HEK293 (cell line): ENCODE data around the gene ZNF17.
A peak's percentile ranks its signal among the peaks of the same experiment; 100 is the strongest.

Experiments
- GFI1B ChIP-seq: fragments of 450-650 bp; formaldehyde crosslinking; IDR thresholded peaks from 2 replicates; pipeline ENCODE4 v1.5.1; 2016; ENCODE audit warnings: missing biosample characterization, missing genetic modification characterization
- GLIS1 ChIP-seq: fragments of 450-650 bp; formaldehyde crosslinking; IDR thresholded peaks from 2 replicates; pipeline ENCODE4 v1.5.1; 2016; ENCODE audit warnings: missing biosample characterization, missing genetic modification characterization
- INSM2 ChIP-seq: fragments of 450-650 bp; formaldehyde crosslinking; IDR thresholded peaks from 2 replicates; pipeline ENCODE4 v1.5.1; 2016; ENCODE audit warnings: missing biosample characterization, missing genetic modification characterization
- KLF8 ChIP-seq: fragments of 450-650 bp; formaldehyde crosslinking; IDR thresholded peaks from 2 replicates; pipeline ENCODE4 v1.5.1; 2016; ENCODE audit warnings: missing biosample characterization, missing genetic modification characterization
- OSR2 ChIP-seq: fragments of 450-650 bp; formaldehyde crosslinking; IDR thresholded peaks from 2 replicates; pipeline ENCODE4 v1.5.1; 2016; ENCODE audit warnings: missing biosample characterization, missing genetic modification characterization
- ZBTB1 ChIP-seq: fragments of 450-650 bp; formaldehyde crosslinking; IDR thresholded peaks from 2 replicates; pipeline ENCODE4 v1.5.1; 2016; ENCODE audit warnings: missing biosample characterization, missing genetic modification characterization
- ZNF133 ChIP-seq: fragments of 450-650 bp; formaldehyde crosslinking; IDR thresholded peaks from 2 replicates; pipeline ENCODE4 v1.5.1; 2016; ENCODE audit warnings: missing biosample characterization, missing genetic modification characterization
- ZNF2 ChIP-seq: fragments of 450-650 bp; formaldehyde crosslinking; IDR thresholded peaks from 2 replicates; pipeline ENCODE4 v1.5.1; 2016; ENCODE audit warnings: missing biosample characterization, missing genetic modification characterization
- ZNF239 ChIP-seq: fragments of 450-650 bp; formaldehyde crosslinking; IDR thresholded peaks from 2 replicates; pipeline ENCODE4 v1.5.1; 2016; ENCODE audit warnings: missing biosample characterization, missing genetic modification characterization
- ZNF26 ChIP-seq: fragments of 450-650 bp; formaldehyde crosslinking; IDR thresholded peaks from 2 replicates; pipeline ENCODE4 v1.5.1; 2016; ENCODE audit warnings: missing biosample characterization, missing genetic modification characterization
- ZNF311 ChIP-seq: fragments of 450-650 bp; formaldehyde crosslinking; IDR thresholded peaks from 2 replicates; pipeline ENCODE4 v1.5.1; 2017; ENCODE audit warnings: missing biosample characterization, missing genetic modification characterization, borderline replicate concordance
- ZNF324 ChIP-seq: fragments of 450-650 bp; formaldehyde crosslinking; IDR thresholded peaks from 2 replicates; pipeline ENCODE4 v1.5.1; 2016; ENCODE audit warnings: missing biosample characterization, missing genetic modification characterization
- ZNF404 ChIP-seq: fragments of 450-650 bp; formaldehyde crosslinking; IDR thresholded peaks from 2 replicates; pipeline ENCODE4 v1.5.1; 2017; ENCODE audit warnings: missing biosample characterization, missing genetic modification characterization
- ZNF513 ChIP-seq: fragments of 450-650 bp; IDR thresholded peaks from 2 replicates; pipeline ENCODE4 v1.5.1; 2018; ENCODE audit warnings: missing biosample characterization, missing genetic modification characterization
- ZNF530 ChIP-seq: fragments of 450-650 bp; formaldehyde crosslinking; IDR thresholded peaks from 2 replicates; pipeline ENCODE4 v1.5.1; 2016; ENCODE audit warnings: low read depth, missing biosample characterization, missing genetic modification characterization
- ZNF571 ChIP-seq: fragments of 450-650 bp; formaldehyde crosslinking; IDR thresholded peaks from 2 replicates; pipeline ENCODE4 v1.5.0; 2017; ENCODE audit warnings: missing biosample characterization, missing genetic modification characterization
- ZNF580 ChIP-seq: fragments of 450-650 bp; formaldehyde crosslinking; IDR thresholded peaks from 2 replicates; pipeline ENCODE4 v1.5.1; 2016; ENCODE audit warnings: missing biosample characterization, missing genetic modification characterization
- ZNF585B ChIP-seq: fragments of 450-650 bp; formaldehyde crosslinking; IDR thresholded peaks from 2 replicates; pipeline ENCODE4 v1.5.1; 2016; ENCODE audit warnings: missing biosample characterization, missing genetic modification characterization
- ZNF629 ChIP-seq: fragments of 450-650 bp; formaldehyde crosslinking; IDR thresholded peaks from 2 replicates; pipeline ENCODE4 v1.5.1; 2017; ENCODE audit warnings: missing biosample characterization, missing genetic modification characterization
- ZNF670 ChIP-seq: fragments of 450-650 bp; formaldehyde crosslinking; IDR thresholded peaks from 2 replicates; pipeline ENCODE4 v1.5.1; 2016; ENCODE audit warnings: missing biosample characterization, missing genetic modification characterization, low read depth
- ZNF677 ChIP-seq: fragments of 450-650 bp; IDR thresholded peaks from 2 replicates; pipeline ENCODE4 v1.5.0; 2018; ENCODE audit warnings: missing biosample characterization, mild to moderate bottlenecking, missing genetic modification characterization, moderate library complexity
- ZNF777 ChIP-seq: fragments of 450-650 bp; formaldehyde crosslinking; IDR thresholded peaks from 2 replicates; pipeline ENCODE4 v1.5.1; 2017; ENCODE audit warnings: missing biosample characterization, missing genetic modification characterization, borderline replicate concordance
- ZSCAN18 ChIP-seq: fragments of 450-650 bp; formaldehyde crosslinking; IDR thresholded peaks from 2 replicates; pipeline ENCODE4 v1.5.1; 2016; ENCODE audit warnings: missing biosample characterization, missing genetic modification characterization
- ZSCAN30 ChIP-seq: fragments of 450-650 bp; IDR thresholded peaks from 2 replicates; pipeline ENCODE4 v1.5.1; 2018; ENCODE audit warnings: missing biosample characterization, mild to moderate bottlenecking, missing genetic modification characterization, moderate library complexity

Gene ZNF17

GRCh38 chr19:57362997-57363687 lies 47.8 kb upstream of the ZNF17 start, which contains the start of the genes TRAPPC2B and ZNF547 (continued):
- TF ChIP-seq ZNF26 (tag by site-specific recombination) = no peak
- no peak for TF ChIP-seq ZNF585B
- TF ChIP-seq GLIS1 (tag by site-specific recombination) = no peak; the same call in 1 of the 2 replicates
- TF ChIP-seq ZSCAN30 (tag by site-specific recombination) = no peak
- TF ChIP-seq ZSCAN18 (tag by site-specific recombination) = 0 out of 2 replicates have a peak, but pooled peaks have one; percentile 56
- TF ChIP-seq ZNF311 (tag by site-specific recombination) = no peak
- no peak for TF ChIP-seq ZNF513 (tag by site-specific recombination)
- TF ChIP-seq ZNF629 (tag by site-specific recombination) = peak; percentile 100
- peak; percentile 46; the same call in 1 of the 2 replicates for TF ChIP-seq KLF8 (tag by site-specific recombination)
- TF ChIP-seq ZNF580 (tag by site-specific recombination) = peak; percentile 60; the same call in 1 of the 2 replicates
- TF ChIP-seq ZNF2 (tag by site-specific recombination) = 0 out of 2 replicates have a peak, but pooled peaks have one; percentile 35
- no peak for TF ChIP-seq ZNF239
- no peak for TF ChIP-seq ZNF677 (tag by site-specific recombination)
- TF ChIP-seq ZNF324 (tag by site-specific recombination) = peak; percentile 20; the same call in 1 of the 2 replicates
- TF ChIP-seq INSM2 (tag by site-specific recombination) = no peak
- TF ChIP-seq OSR2 (tag by site-specific recombination) = no peak
- TF ChIP-seq ZNF133 = no peak
- TF ChIP-seq ZNF571 (tag by site-specific recombination) = no peak
- TF ChIP-seq ZNF530 = no peak
- no peak for TF ChIP-seq ZBTB1 (tag by site-specific recombination)
- no peak for TF ChIP-seq ZNF670 (tag by site-specific recombination)
- no peak for TF ChIP-seq ZNF404
- no peak for TF ChIP-seq ZNF777
- TF ChIP-seq GFI1B (tag by site-specific recombination) = no peak
